CD4-positive, alpha-beta T cell (primary cell): Measurements from ENCODE around the gene HMSD. TPM values are rescaled to one million over a fixed set of nuclear protein-coding genes. Genes with fewer than 3 reads are reported as not detected.
"Not testable (repeated sequence)": the region's sequence is repeated elsewhere in the genome, so short reads cannot be mapped to it uniquely, and the experiment has no call there.

Experiments used
- ATAC-seq: fragments of 200-7000 bp; cut with Tn5 transposase; one replicate; pipeline ENCODE4 v1.10.0; 2022; ENCODE audit warnings: mild to moderate bottlenecking; ENCODE audit not compliant: poor library complexity
- CTCF ChIA-PET: fragments of 350-600 bp; sonication (Branson Sonifier 250); formaldehyde crosslinking; loops from one replicate; lab custom pipeline; 2021; ENCODE audit warnings: antibody characterized with exemption, inconsistent platforms; lab: Charles Lee
- POLR2A ChIA-PET: fragments of 350-600 bp; sonication (Branson Sonifier 250); formaldehyde crosslinking; loops from one replicate; lab custom pipeline; 2021; ENCODE audit warnings: antibody characterized with exemption, inconsistent platforms; lab: Charles Lee
- DNase-seq, 14 experiments: peaks; one replicate each; pipeline ENCODE4 v3.0.0-alpha.2; 2013 to 2020; ENCODE audit warnings: mixed read lengths in 2 of 14
- H3K27ac ChIP-seq, 2 donors: one replicate each; pipeline versions ENCODE4 v1.5.1 to v1.7.0; 2013; ENCODE audit warnings: low read length in 2 of 2, low read depth in 1 of 2, mild to moderate bottlenecking in 1 of 2
- H3K27me3 ChIP-seq, 2 experiments: 1 replicate in 1 of 2; 2 replicates in 1 of 2; pipeline versions ENCODE4 v1.6.1 to v1.7.0; 2013; ENCODE audit warnings: low read length in 2 of 2, control low read depth in 1 of 2, mild to moderate bottlenecking in 1 of 2, moderate library complexity in 1 of 2; ENCODE audit not compliant: insufficient read depth in 2 of 2, control insufficient read depth in 1 of 2
- H3K36me3 ChIP-seq: one replicate; pipeline ENCODE4 v1.6.1; 2013; ENCODE audit warnings: low read length, control low read depth; ENCODE audit not compliant: insufficient read depth
- H3K4me1 ChIP-seq: one replicate; pipeline ENCODE4 v1.6.1; 2013; ENCODE audit warnings: low read length, control low read depth; ENCODE audit not compliant: insufficient read depth
- H3K4me3 ChIP-seq: one replicate; pipeline ENCODE4 v1.5.1; 2013; ENCODE audit warnings: mild to moderate bottlenecking, low read length, moderate library complexity
- H3K9me3 ChIP-seq, 2 experiments: 1 replicate in 1 of 2; 2 replicates in 1 of 2; pipeline versions ENCODE4 v1.6.1 to v1.7.0; 2013; ENCODE audit warnings: low read length in 2 of 2, mild to moderate bottlenecking in 2 of 2, control low read depth in 1 of 2, moderate library complexity in 1 of 2; ENCODE audit not compliant: control insufficient read depth in 1 of 2, insufficient read depth in 1 of 2
- H3K27ac Mint-ChIP-seq: one replicate; pipeline ENCODE4 v1.8.0; 2020; ENCODE audit warnings: mixed read lengths
- H3K27me3 Mint-ChIP-seq: one replicate; pipeline ENCODE4 v1.8.0; 2021; ENCODE audit warnings: mixed read lengths
- H3K36me3 Mint-ChIP-seq: one replicate; pipeline ENCODE4 v1.8.0; 2021; ENCODE audit warnings: low read depth, mixed read lengths
- H3K4me1 Mint-ChIP-seq: one replicate; pipeline ENCODE4 v1.8.0; 2021; ENCODE audit warnings: low read depth, mixed read lengths
- H3K4me3 Mint-ChIP-seq: one replicate; pipeline ENCODE4 v1.8.0; 2020; ENCODE audit warnings: mild to moderate bottlenecking, mixed read lengths
- H3K9me3 Mint-ChIP-seq: one replicate; pipeline ENCODE4 v1.8.0; 2020; ENCODE audit warnings: mixed read lengths
- intact Hi-C, 2 experiments: fragments of 100-400 bp; cut with DNase I in 1 of 2; cut with micrococcal nuclease in 1 of 2; formaldehyde crosslinking; loops; one replicate each; pipeline versions ENCODE4 v1.15.1 to v1.9.0; 2023 to 2025; cut with DNase I, micrococcal nuclease
- total RNA-seq, 174 experiments: library from RNA in 2 of 174; stranded (reverse) in 2 of 174; gene quantifications; one replicate each; pipeline ENCODE4 v1.2.3 and lab custom pipeline; 2021 to 2026
- TF ChIP-seq, protein P1 (sequence below): fragments of 200-600 bp; IDR thresholded peaks from one replicate; pipeline ENCODE4 v1.8.0; 2022; ENCODE audit warnings: antibody characterized with exemption, mild to moderate bottlenecking

Gene HMSD
- total RNA-seq, 2 experiments from 2014 or later: not detected

DNA sequence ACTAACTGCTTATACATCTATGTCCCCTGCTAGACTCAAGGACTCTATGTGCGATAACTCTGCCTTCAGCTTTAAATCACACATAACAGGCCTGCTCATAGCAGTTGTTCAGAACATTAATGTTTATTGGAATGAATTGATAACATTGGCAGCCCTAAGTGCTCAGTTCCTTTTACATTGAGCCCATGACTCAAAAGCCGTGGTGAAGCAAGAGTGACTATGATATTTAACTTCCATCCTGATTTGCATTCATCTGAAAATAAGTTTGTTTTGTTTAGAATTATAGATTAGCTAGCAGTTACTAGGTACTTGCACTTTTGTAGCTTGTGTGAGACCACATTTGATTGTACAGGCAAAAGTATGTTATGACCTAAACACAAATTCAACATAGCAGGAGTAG is 27.1 kb upstream of the HMSD start:
- no peaks in the 10 kb centered on the region for H3K9me3 Mint-ChIP-seq
- Histone ChIP-seq H3K27me3 (peaks cover 5 to 33% of the 10 kb centered on the region in 2 experiments), H3K4me3 (no peak overlapping the region), H3K36me3 (no peaks in the 10 kb centered on the region), H3K9me3 (no peaks in the 10 kb centered on the region), H3K27ac (no peak overlapping the region), H3K4me1 (no peaks in the 10 kb centered on the region)
- intact Hi-C loops: no loop called here
- ChIA-PET CTCF (interaction anchor here (1.9 kb wide), 1 partner anchor 12 kb away, joined by 5 read pairs; no protein-coding TSS in a partner anchor), POLR2A (no interaction called here)
- DNase-seq (no peak), ATAC-seq (no peak)
- peaks cover 46% of the 10 kb centered on the region for H3K27me3 Mint-ChIP-seq
- H3K27ac Mint-ChIP-seq: no peak overlapping the region
- TF ChIP-seq, protein P1, sequence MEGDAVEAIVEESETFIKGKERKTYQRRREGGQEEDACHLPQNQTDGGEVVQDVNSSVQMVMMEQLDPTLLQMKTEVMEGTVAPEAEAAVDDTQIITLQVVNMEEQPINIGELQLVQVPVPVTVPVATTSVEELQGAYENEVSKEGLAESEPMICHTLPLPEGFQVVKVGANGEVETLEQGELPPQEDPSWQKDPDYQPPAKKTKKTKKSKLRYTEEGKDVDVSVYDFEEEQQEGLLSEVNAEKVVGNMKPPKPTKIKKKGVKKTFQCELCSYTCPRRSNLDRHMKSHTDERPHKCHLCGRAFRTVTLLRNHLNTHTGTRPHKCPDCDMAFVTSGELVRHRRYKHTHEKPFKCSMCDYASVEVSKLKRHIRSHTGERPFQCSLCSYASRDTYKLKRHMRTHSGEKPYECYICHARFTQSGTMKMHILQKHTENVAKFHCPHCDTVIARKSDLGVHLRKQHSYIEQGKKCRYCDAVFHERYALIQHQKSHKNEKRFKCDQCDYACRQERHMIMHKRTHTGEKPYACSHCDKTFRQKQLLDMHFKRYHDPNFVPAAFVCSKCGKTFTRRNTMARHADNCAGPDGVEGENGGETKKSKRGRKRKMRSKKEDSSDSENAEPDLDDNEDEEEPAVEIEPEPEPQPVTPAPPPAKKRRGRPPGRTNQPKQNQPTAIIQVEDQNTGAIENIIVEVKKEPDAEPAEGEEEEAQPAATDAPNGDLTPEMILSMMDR: no peak
- no peaks in the 10 kb centered on the region for H3K4me1 Mint-ChIP-seq
- H3K4me3 Mint-ChIP-seq: no peak overlapping the region
- H3K36me3 Mint-ChIP-seq: no peaks in the 10 kb centered on the region

DNA sequence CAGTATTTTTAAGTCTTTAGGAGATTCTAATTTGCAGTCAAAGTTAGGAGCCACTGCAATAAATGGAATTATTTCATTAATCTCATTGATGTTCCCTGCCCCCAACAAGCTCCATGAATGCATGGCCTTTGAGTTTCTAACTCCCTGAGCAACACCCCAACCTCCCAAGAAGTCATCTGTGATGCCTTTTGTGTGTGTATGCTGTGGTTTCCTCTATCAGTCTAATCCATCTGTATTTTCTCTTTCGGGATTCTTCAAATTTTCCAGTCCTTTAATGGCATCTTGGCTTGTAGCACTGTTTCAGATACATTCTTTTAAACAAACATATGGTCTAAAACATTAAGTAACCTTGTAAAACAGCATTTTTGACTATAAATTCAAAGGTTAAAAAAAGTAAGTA is 24.6 kb upstream of the HMSD start:
- Histone ChIP-seq H3K36me3 (no peaks in the 10 kb centered on the region), H3K4me3 (no peak overlapping the region), H3K4me1 (no peaks in the 10 kb centered on the region), H3K27ac (no peak overlapping the region), H3K9me3 (no peaks in the 10 kb centered on the region), H3K27me3 (peaks cover 5 to 20% of the 10 kb centered on the region in 2 experiments)
- Mint-ChIP-seq H3K4me3 (no peak overlapping the region), H3K27ac (no peak overlapping the region), H3K4me1 (no peaks in the 10 kb centered on the region), H3K36me3 (no peaks in the 10 kb centered on the region), H3K27me3 (peaks cover 32% of the 10 kb centered on the region), H3K9me3 (no peaks in the 10 kb centered on the region)
- ChIA-PET POLR2A (no interaction called here), CTCF (no interaction called here)
- ATAC-seq: no peak
- TF ChIP-seq, protein P1: no peak
- intact Hi-C loops: no loop called here
- DNase-seq: no peak

DNA sequence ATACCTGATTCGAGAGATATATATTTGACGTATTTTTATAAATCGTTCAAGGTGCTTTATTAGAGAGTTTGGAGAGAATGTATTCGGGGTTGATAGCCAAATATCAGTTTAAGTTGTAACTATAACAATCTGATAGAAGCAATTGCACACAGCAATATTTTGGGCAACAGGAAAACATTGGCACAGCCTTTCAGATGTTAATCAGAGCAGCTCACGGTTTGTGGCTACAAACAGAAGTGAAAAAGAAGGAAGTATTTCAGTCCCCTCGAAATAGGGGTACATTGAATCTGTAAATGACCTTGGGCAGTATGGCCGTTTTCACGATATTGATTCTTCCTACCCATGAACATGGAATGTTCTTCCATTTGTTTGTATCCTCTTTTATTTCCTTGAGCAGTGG is 20.8 kb upstream of the HMSD start:
- peaks cover 0 to 22% of the 10 kb centered on the region in 2 experiments for H3K27me3 ChIP-seq
- CTCF ChIA-PET: interaction anchor here (1.0 kb wide), 1 partner anchor 8 kb away, joined by 4 read pairs; no protein-coding TSS in a partner anchor
- Mint-ChIP-seq H3K27me3 (peaks cover 51% of the 10 kb centered on the region), H3K9me3 (no peaks in the 10 kb centered on the region), H3K4me1 (no peaks in the 10 kb centered on the region), H3K36me3 (no peaks in the 10 kb centered on the region), H3K4me3 (no peak overlapping the region), H3K27ac (no peak overlapping the region)
- no peaks in the 10 kb centered on the region for H3K36me3 ChIP-seq
- POLR2A ChIA-PET: no interaction called here
- no peak overlapping the region for H3K4me3 ChIP-seq
- H3K4me1 ChIP-seq: no peaks in the 10 kb centered on the region
- intact Hi-C loops: no loop called here
- ATAC-seq (no peak), DNase-seq (no peak)
- no peak overlapping the region for H3K27ac ChIP-seq
- no peaks in the 10 kb centered on the region for H3K9me3 ChIP-seq
- TF ChIP-seq, protein P1: no peak

DNA sequence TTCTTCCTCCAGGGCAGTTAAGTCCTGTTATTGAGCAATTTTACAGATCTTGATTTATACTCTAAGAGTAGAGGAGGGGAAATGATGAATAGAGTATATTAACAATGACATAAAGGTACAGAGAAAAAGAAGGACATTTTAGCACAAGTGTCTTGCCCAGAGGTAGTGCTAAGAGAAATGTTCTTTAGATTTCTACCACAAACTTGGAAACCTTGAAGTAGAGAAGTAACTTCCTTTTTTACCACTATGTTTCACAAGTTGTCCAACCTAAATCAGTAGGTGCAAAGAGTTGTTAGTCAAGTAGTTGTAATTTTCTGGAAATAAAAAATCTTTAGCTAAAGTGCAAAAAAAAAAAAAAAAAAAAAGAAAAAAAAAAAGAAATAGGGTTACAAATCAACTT is 19.7 kb upstream of the HMSD start:
- intact Hi-C loops, H3K4me3 Mint-ChIP-seq, H3K4me3 ChIP-seq, H3K36me3 ChIP-seq, POLR2A ChIA-PET, H3K36me3 Mint-ChIP-seq, H3K9me3 ChIP-seq, DNase-seq, H3K27ac Mint-ChIP-seq, ATAC-seq, H3K4me1 ChIP-seq, H3K27ac ChIP-seq, H3K9me3 Mint-ChIP-seq, H3K4me1 Mint-ChIP-seq: not testable (repeated sequence)
- peaks cover 0 to 22% of the 10 kb centered on the region in 2 experiments for H3K27me3 ChIP-seq
- CTCF ChIA-PET: interaction anchor here (0.6 kb wide), 1 partner anchor 417 kb away, joined by 3 read pairs; no protein-coding TSS in a partner anchor
- peaks cover 50% of the 10 kb centered on the region for H3K27me3 Mint-ChIP-seq
